GM12878 (cell line): ENCODE data around the gene RRP12. TPM values are rescaled to one million over a fixed set of nuclear protein-coding genes. Genes with fewer than 3 reads are reported as not detected.

ENCODE experiments used
- BCLAF1 ChIP-seq: fragments of 450-650 bp; IDR thresholded peaks from 2 replicates; pipeline ENCODE4 v1.6.1; 2017; ENCODE audit warnings: antibody characterized with exemption, mild to moderate bottlenecking, moderate library complexity
- CBFB ChIP-seq: IDR thresholded peaks from 2 replicates; pipeline ENCODE4 v1.6.1; 2016; ENCODE audit warnings: antibody characterized with exemption, low read depth
- CHD1 ChIP-seq: IDR thresholded peaks from 2 replicates; pipeline ENCODE4 v1.6.1; 2012; ENCODE audit warnings: low read depth, low read length, improper control_type of control experiment
- FOS ChIP-seq: IDR thresholded peaks from 3 replicates; pipeline ENCODE4 v1.6.1; 2011; ENCODE audit warnings: borderline replicate concordance; ENCODE audit not compliant: insufficient read length; ENCODE audit errors: extremely low read depth
- HCFC1 ChIP-seq: fragments of 150-350 bp; IDR thresholded peaks from 2 replicates; pipeline ENCODE4 v1.6.1; 2014; ENCODE audit warnings: low read length
- HDAC6 ChIP-seq: fragments of 200-600 bp; sonication (generic); IDR thresholded peaks from one replicate; pipeline ENCODE4 v1.8.0; 2017; ENCODE audit warnings: antibody characterized with exemption; ENCODE audit not compliant: unreplicated experiment
- KLF5 ChIP-seq: fragments of 450-650 bp; IDR thresholded peaks from 2 replicates; pipeline ENCODE4 v1.6.1; 2014; ENCODE audit warnings: mild to moderate bottlenecking; ENCODE audit not compliant: partially characterized antibody
- LARP7 ChIP-seq: fragments of 450-650 bp; IDR thresholded peaks from 2 replicates; pipeline ENCODE4 v1.6.1; 2017; ENCODE audit warnings: mild to moderate bottlenecking
- MEF2A ChIP-seq: IDR thresholded peaks from 2 replicates; pipeline ENCODE4 v1.6.1; 2011; ENCODE audit warnings: low read depth, mild to moderate bottlenecking, low read length, moderate library complexity; ENCODE audit not compliant: insufficient read depth
- MLLT1 ChIP-seq: fragments of 450-650 bp; IDR thresholded peaks from 2 replicates; pipeline ENCODE4 v1.6.1; 2016; ENCODE audit warnings: mild to moderate bottlenecking
- RAD51 ChIP-seq: fragments of 450-650 bp; IDR thresholded peaks from 2 replicates; pipeline ENCODE4 v1.6.1; 2016; ENCODE audit warnings: moderate library complexity, mild to moderate bottlenecking, inconsistent platforms
- SRF ChIP-seq, 2 experiments: IDR thresholded peaks; 2 replicates each; pipeline ENCODE4 v1.6.1; 2011; ENCODE audit warnings: low read depth in 2 of 2, low read length in 2 of 2, mild to moderate bottlenecking in 1 of 2, moderate library complexity in 1 of 2
- TCF12 ChIP-seq: IDR thresholded peaks from 2 replicates; pipeline ENCODE4 v1.6.1; 2011; ENCODE audit warnings: low read depth, mild to moderate bottlenecking, low read length
- ZNF592 ChIP-seq: fragments of 450-650 bp; IDR thresholded peaks from 2 replicates; pipeline ENCODE4 v1.6.1; 2017; ENCODE audit warnings: mild to moderate bottlenecking, moderate library complexity
- ZNF622 ChIP-seq: fragments of 450-650 bp; IDR thresholded peaks from 2 replicates; pipeline ENCODE4 v1.6.1; 2017; ENCODE audit warnings: mild to moderate bottlenecking, inconsistent platforms
- ZSCAN29 ChIP-seq: fragments of 450-650 bp; IDR thresholded peaks from 2 replicates; pipeline ENCODE4 v1.6.1; 2017; ENCODE audit warnings: mild to moderate bottlenecking, moderate library complexity
- polyA plus RNA-seq, 11 experiments: library from polyadenylated mRNA; depleted of rRNA in 4 of 11; unstranded in 6 of 11; stranded (reverse) in 5 of 11; fragments of >200 nt; fragmentation: Nextera tagmentation in 4 of 11; fragmentation: Illumina TruSeq in 1 of 11; extraction: Ambion mirVana in 4 of 11; extraction: Trizol in 1 of 11; gene quantifications; 1 replicate in 1 of 11; 2 replicates in 10 of 11; pipeline versions ENCODE4 v1.2.1 to v1.2.3, GENCODE V29; 2011 to 2016; ENCODE audit warnings: inconsistent platforms in 2 of 11, missing spikeins in 2 of 11, low read depth in 1 of 11
- total RNA-seq, 4 experiments: library from RNA; depleted of rRNA in 3 of 4; stranded (reverse); fragments of >200 nt in 3 of 4; fragmentation: Illumina TruSeq in 1 of 4; extraction: Trizol in 1 of 4; gene quantifications; 2 replicates each; pipeline versions ENCODE4 v1.2.1 to v1.2.3, GENCODE V29; 2013 to 2021
- TF ChIP-seq, protein P1 (sequence below): fragments of 150-350 bp; IDR thresholded peaks from 2 replicates; pipeline ENCODE4 v1.6.1; 2016; ENCODE audit warnings: low read depth, low read length

The RRP12 gene
- total and polyA plus RNA-seq, 10 of the 15 experiments (the other 5 are each of a cell fraction or from before 2014, with no cell fraction given) = 5.3 to 48.7 (median 16.8) TPM

DNA sequence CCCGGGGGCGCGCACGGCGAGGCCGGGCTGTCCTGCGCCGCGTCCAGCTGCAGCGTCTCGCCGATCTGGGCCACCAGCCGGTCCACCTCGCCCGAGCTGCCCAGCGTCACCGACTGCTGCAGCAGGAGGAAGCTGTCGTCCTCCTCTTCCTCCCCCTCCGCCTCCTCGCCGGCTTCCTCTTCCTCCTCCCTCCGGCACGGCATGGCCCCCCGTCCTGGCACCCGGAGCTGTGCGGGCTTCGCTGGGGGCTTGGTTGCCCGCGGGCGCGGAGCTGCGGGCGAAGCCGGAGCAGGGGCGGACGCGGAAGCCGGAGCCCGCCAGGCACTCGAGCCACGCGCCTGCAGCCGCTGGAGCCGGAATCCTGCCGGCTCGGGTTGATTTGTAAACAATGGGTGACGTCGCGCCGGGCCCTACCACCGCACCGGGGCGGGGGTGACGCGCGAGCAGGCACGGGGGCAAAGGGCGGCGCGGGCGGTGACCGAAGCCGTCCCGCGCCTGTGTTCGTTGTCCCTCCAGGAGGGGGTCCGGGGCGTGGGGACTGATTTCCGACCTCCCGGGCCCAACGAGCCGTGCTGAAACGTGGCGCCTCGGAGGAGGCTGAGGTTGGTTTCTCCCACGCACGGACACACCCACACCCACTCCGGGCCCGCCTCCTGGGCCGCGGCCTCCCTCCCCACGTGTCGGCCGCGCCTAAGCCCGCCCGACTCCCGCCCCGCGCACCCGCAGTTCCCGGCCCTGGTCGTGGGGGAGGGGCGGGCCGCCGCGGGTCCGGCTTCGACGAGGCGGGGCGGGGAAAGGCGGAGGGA is 66.6 kb downstream of the RRP12 start, which contains the start of gene FRAT2 (continued):
- TF ChIP-seq CBFB = no peak
- TF ChIP-seq ZNF622 = no peak
- no peak for TF ChIP-seq TCF12
- TF ChIP-seq, protein P1, sequence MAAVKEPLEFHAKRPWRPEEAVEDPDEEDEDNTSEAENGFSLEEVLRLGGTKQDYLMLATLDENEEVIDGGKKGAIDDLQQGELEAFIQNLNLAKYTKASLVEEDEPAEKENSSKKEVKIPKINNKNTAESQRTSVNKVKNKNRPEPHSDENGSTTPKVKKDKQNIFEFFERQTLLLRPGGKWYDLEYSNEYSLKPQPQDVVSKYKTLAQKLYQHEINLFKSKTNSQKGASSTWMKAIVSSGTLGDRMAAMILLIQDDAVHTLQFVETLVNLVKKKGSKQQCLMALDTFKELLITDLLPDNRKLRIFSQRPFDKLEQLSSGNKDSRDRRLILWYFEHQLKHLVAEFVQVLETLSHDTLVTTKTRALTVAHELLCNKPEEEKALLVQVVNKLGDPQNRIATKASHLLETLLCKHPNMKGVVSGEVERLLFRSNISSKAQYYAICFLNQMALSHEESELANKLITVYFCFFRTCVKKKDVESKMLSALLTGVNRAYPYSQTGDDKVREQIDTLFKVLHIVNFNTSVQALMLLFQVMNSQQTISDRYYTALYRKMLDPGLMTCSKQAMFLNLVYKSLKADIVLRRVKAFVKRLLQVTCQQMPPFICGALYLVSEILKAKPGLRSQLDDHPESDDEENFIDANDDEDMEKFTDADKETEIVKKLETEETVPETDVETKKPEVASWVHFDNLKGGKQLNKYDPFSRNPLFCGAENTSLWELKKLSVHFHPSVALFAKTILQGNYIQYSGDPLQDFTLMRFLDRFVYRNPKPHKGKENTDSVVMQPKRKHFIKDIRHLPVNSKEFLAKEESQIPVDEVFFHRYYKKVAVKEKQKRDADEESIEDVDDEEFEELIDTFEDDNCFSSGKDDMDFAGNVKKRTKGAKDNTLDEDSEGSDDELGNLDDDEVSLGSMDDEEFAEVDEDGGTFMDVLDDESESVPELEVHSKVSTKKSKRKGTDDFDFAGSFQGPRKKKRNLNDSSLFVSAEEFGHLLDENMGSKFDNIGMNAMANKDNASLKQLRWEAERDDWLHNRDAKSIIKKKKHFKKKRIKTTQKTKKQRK = no peak
- TF ChIP-seq KLF5 = peak; percentile 99
- TF ChIP-seq SRF (IDR thresholded peaks at IDR 0.05; ENCODE audit: low read depth in 2 of 2, low read length in 2 of 2) = no peak
- TF ChIP-seq MLLT1 = no peak
- TF ChIP-seq ZSCAN29 = no peak
- peak; percentile 98 for TF ChIP-seq CHD1
- TF ChIP-seq FOS = no peak
- TF ChIP-seq BCLAF1 = peak; percentile 97
- TF ChIP-seq RAD51 = no peak
- no peak for TF ChIP-seq MEF2A
- no peak for TF ChIP-seq ZNF592
- TF ChIP-seq LARP7 = peak; percentile 85; the same call in 1 of the 2 replicates
- 0 out of 2 replicates have a peak, but pooled peaks have one; percentile 7 for TF ChIP-seq HCFC1
- TF ChIP-seq HDAC6 = no peak
